ENCODE results near the gene SEMA4F.

- no peak for TF ChIP-seq GATA2 (IDR thresholded peaks at IDR 0.05; ENCODE audit: low read depth, low read length)
- TF ChIP-seq GATA3 (IDR thresholded peaks at IDR 0.05; ENCODE audit: low read depth, low read length), result no peak
Measured at GRCh38 chr2:74708296-74708695, 54.2 kb downstream of the SEMA4F start.
